ENCODE measurements around the gene AKAP7. TPM values are rescaled to one million over a fixed set of nuclear protein-coding genes. Genes with fewer than 3 reads are reported as not detected.
"Not testable (repeated sequence)": the region's sequence is repeated elsewhere in the genome, so short reads cannot be mapped to it uniquely, and the experiment has no call there.

Gene AKAP7
- 10 to 100 TPM; 29.3 to 32.4 TPM for total RNA-seq
- 16.5 TPM for polyA plus RNA-seq (ENCODE audit: insufficient read depth, low read depth, low replicate concordance)
- long read RNA-seq, donor 1, transcript AKAP7-202 (2 exons, 2,461 nt) = major isoform, 5 of 42 reads
- long read RNA-seq, donor 1, partial matches to known transcripts = 30 of 42 reads
- long read RNA-seq, donor 1, other reads (novel, unspliced or antisense) = 5 of 42 reads
- long read RNA-seq, donor 2, partial matches to known transcripts = 0 of 9 reads
- long read RNA-seq, donor 2, other reads (novel, unspliced or antisense) = 7 of 9 reads

- Histone ChIP-seq H3K27ac (peak within 1 kb of the TSS; percentile 92 to 93), H3K4me1 (peaks cover 11% of the 10 kb centered on the region), H3K27me3 (no peaks in the 10 kb centered on the region), H3K9me3 (no peaks in the 10 kb centered on the region), H3K4me3 (peak within 1 kb of the TSS; percentile 73 to 83), H3K36me3 (ENCODE audit: low read depth, missing control alignments) (no peaks in the 10 kb centered on the region)
- intact Hi-C loops (cut with DNase I; ENCODE audit: low total_unique reads) = no loop called here
- peak; percentile 80 for DNase-seq
- WGBS, 2 donors = 0 to 1% methylated on average over 19 to 65 of the region's 99 CpGs
- no peak for TF ChIP-seq POLR2A (IDR thresholded peaks at IDR 0.05)
- TF ChIP-seq CTCF (IDR thresholded peaks at IDR 0.05) = no peak
Observed at GRCh38 chr6:131135244-131136020, at the start of gene AKAP7. TSS of gene AKAP7 (plus strand) at chr6:131135467. CDS start at chr6:131135764, 297 bp downstream.

DNA sequence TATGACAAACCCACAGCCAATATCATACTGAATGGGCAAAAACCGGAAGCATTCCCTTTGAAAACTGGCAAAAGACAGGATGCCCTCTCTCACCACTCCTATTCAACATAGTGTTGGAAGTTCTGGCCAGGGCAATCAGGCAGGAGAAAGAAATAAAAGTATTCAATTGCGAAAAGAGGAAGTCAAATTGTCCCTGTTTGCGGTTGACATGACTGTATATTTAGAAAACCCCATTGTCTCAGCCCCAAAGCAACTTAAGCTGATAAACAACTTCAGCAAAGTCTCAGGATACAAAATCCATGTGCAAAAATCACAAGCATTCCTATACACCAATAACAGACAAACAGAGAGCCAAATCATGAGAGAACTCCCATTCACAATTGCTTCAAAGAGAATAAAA lies 44.9 kb upstream of the AKAP7 start:
- H3K4me3 ChIP-seq; H3K4me1 ChIP-seq; H3K36me3 ChIP-seq (ENCODE audit: low read depth, missing control alignments); intact Hi-C loops (cut with DNase I; ENCODE audit: low total_unique reads); DNase-seq; H3K27ac ChIP-seq; H3K27me3 ChIP-seq; H3K9me3 ChIP-seq: not testable (repeated sequence)
- WGBS, 2 donors = 84 to 95% methylated on average over 3 of the region's 3 CpGs

GRCh38 chr6:131091944-131092343 lies 43.3 kb upstream of the AKAP7 start:
- DNase-seq; H3K4me3 ChIP-seq; H3K9me3 ChIP-seq; H3K27ac ChIP-seq; H3K27me3 ChIP-seq; intact Hi-C loops (cut with DNase I; ENCODE audit: low total_unique reads); H3K36me3 ChIP-seq (ENCODE audit: low read depth, missing control alignments); H3K4me1 ChIP-seq: not testable (repeated sequence)
- 91 to 95% methylated on average over 7 of the region's 7 CpGs for WGBS, 2 donors

- WGBS, 2 donors = 93 to 100% methylated on average over 1 of the region's 1 CpG
- no peak for DNase-seq
- Histone ChIP-seq H3K27me3 (no peaks in the 10 kb centered on the region), H3K27ac (no peak overlapping the region), H3K9me3 (no peaks in the 10 kb centered on the region), H3K36me3 (ENCODE audit: low read depth, missing control alignments) (no peaks in the 10 kb centered on the region), H3K4me1 (no peaks in the 10 kb centered on the region), H3K4me3 (no peak overlapping the region)
- TF ChIP-seq CTCF (IDR thresholded peaks at IDR 0.05) (no peak), POLR2A (IDR thresholded peaks at IDR 0.05) (no peak)
- intact Hi-C loops (cut with DNase I; ENCODE audit: low total_unique reads) = no loop called here
Observed at GRCh38 chr6:131093334-131093733, 41.9 kb upstream of the AKAP7 start.

GRCh38 chr6:131096786-131097185 lies 38.5 kb upstream of the AKAP7 start:
- H3K27ac ChIP-seq = no peak overlapping the region
- intact Hi-C loops (cut with DNase I; ENCODE audit: low total_unique reads) = no loop called here
- no peaks in the 10 kb centered on the region for H3K4me1 ChIP-seq
- H3K27me3 ChIP-seq = no peaks in the 10 kb centered on the region
- no peak for TF ChIP-seq CTCF (IDR thresholded peaks at IDR 0.05)
- no peak for TF ChIP-seq POLR2A (IDR thresholded peaks at IDR 0.05)
- 77 to 93% methylated on average over 3 of the region's 3 CpGs for WGBS, 2 donors
- no peak for DNase-seq
- H3K36me3 ChIP-seq (ENCODE audit: low read depth, missing control alignments) = no peaks in the 10 kb centered on the region
- no peaks in the 10 kb centered on the region for H3K9me3 ChIP-seq
- no peak overlapping the region for H3K4me3 ChIP-seq

Data from testis (tissue), 5 donors.